ENCODE measurements around the gene ZFPM1. TPM values are rescaled to one million over a fixed set of nuclear protein-coding genes. Genes with fewer than 3 reads are reported as not detected.

Gene ZFPM1
- total RNA-seq, 3 donors from 2014 or later (not counting 1 experiment from before 2014, with no cell fraction given), result 56.3 to 71.0 (median 64.6) TPM

DNA sequence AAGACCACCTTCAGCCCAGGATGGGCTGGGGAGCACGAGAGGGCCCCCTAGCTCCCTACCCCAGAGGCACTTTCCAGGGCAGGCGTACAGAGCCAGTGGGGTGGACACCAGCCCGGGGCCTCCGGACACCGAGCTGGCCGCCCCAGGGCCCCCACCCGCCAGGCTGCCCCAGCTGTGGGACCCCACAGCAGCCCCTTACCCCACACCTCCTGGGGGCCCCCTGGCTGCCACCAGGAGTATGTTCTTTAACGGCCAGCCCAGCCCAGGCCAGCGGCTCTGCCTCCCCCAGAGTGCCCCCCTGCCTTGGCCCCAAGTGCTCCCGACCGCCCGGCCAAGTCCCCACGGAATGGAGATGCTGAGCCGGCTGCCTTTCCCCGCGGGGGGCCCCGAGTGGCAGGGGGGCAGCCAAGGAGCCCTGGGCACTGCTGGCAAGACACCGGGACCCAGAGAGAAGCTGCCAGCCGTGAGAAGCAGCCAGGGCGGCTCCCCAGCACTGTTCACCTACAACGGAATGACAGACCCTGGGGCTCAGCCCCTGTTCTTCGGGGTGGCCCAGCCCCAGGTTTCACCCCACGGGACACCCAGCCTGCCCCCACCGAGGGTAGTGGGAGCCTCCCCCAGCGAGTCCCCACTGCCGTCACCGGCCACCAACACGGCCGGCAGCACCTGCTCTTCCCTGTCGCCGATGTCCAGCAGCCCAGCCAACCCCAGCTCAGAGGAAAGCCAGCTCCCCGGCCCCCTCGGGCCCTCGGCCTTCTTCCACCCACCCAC lies 24.3 kb upstream of the ZFPM1 start:
- no peak for DNase-seq
- H3K36me3 ChIP-seq (ENCODE audit: control insufficient read depth, insufficient read depth, low read length), result no peaks in the 10 kb centered on the region
- intact Hi-C loops (cut with micrococcal nuclease), result no loop called here
- Mint-ChIP-seq H3K9me3 (no peaks in the 10 kb centered on the region), H3K4me3 (peak overlapping the region; percentile 47), H3K27ac (no peak overlapping the region), H3K27me3 (ENCODE audit: low read depth in 2 of 2) (no peaks in the 10 kb centered on the region), H3K4me1 (peaks cover 0 to 26% of the 10 kb centered on the region in 2 donors), H3K36me3 (no peaks in the 10 kb centered on the region)
- H3K4me1 ChIP-seq (ENCODE audit: control insufficient read depth, insufficient read depth, low read length), result peaks cover 30% of the 10 kb centered on the region
- TF ChIP-seq, protein P1, sequence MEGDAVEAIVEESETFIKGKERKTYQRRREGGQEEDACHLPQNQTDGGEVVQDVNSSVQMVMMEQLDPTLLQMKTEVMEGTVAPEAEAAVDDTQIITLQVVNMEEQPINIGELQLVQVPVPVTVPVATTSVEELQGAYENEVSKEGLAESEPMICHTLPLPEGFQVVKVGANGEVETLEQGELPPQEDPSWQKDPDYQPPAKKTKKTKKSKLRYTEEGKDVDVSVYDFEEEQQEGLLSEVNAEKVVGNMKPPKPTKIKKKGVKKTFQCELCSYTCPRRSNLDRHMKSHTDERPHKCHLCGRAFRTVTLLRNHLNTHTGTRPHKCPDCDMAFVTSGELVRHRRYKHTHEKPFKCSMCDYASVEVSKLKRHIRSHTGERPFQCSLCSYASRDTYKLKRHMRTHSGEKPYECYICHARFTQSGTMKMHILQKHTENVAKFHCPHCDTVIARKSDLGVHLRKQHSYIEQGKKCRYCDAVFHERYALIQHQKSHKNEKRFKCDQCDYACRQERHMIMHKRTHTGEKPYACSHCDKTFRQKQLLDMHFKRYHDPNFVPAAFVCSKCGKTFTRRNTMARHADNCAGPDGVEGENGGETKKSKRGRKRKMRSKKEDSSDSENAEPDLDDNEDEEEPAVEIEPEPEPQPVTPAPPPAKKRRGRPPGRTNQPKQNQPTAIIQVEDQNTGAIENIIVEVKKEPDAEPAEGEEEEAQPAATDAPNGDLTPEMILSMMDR (IDR thresholded peaks at IDR 0.05), result no peak
- 93% methylated on average over 34 of the region's 34 CpGs for WGBS (ENCODE audit: insufficient coverage)
- no peak for ATAC-seq
- no peak overlapping the region for H3K4me3 ChIP-seq (ENCODE audit: low read length)
- no peaks in the 10 kb centered on the region for H3K9me3 ChIP-seq (ENCODE audit: control insufficient read depth, insufficient read depth, low read length)
- no peaks in the 10 kb centered on the region for H3K27me3 ChIP-seq (ENCODE audit: control insufficient read depth, insufficient read depth, low read length)
- H3K27ac ChIP-seq (ENCODE audit: low read length), result no peak overlapping the region

DNA sequence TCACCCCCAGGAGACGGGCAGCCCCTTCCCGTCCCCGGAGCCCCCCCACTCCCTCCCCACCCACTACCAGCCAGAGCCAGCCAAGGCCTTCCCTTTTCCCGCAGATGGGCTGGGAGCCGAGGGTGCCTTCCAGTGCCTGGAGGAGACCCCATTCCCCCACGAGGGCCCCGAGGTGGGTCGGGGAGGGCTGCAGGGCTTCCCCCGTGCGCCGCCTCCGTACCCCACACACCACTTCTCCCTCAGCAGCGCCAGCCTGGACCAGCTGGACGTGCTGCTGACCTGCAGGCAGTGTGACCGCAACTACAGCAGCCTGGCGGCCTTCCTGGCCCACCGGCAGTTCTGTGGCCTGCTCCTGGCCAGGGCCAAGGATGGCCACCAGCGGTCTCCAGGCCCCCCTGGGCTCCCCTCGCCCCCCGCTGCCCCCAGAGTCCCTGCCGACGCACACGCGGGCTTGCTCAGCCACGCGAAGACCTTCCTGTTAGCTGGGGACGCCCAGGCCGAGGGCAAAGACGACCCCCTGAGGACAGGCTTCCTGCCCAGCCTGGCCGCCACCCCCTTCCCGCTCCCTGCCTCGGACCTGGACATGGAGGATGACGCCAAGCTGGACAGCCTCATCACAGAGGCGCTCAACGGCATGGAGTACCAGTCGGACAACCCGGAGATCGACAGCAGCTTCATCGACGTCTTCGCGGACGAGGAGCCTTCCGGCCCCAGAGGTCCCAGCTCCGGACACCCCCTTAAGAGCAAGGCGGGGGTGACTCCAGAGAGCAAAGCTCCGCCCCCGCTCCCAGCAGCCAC lies 23.5 kb upstream of the ZFPM1 start:
- Mint-ChIP-seq H3K4me1 (peaks cover 0 to 21% of the 10 kb centered on the region in 2 donors), H3K27ac (peak overlapping the region; percentile 41 to 80), H3K36me3 (no peaks in the 10 kb centered on the region), H3K4me3 (peak overlapping the region; percentile 84), H3K27me3 (ENCODE audit: low read depth in 2 of 2) (no peaks in the 10 kb centered on the region), H3K9me3 (no peaks in the 10 kb centered on the region)
- Histone ChIP-seq H3K36me3 (ENCODE audit: control insufficient read depth, insufficient read depth, low read length) (no peaks in the 10 kb centered on the region), H3K4me3 (ENCODE audit: low read length) (peak overlapping the region; percentile 63), H3K27me3 (ENCODE audit: control insufficient read depth, insufficient read depth, low read length) (no peaks in the 10 kb centered on the region), H3K4me1 (ENCODE audit: control insufficient read depth, insufficient read depth, low read length) (peaks cover 30% of the 10 kb centered on the region), H3K27ac (ENCODE audit: low read length) (no peak overlapping the region), H3K9me3 (ENCODE audit: control insufficient read depth, insufficient read depth, low read length) (no peaks in the 10 kb centered on the region)
- DNase-seq, result no peak
- ATAC-seq, result no peak
- TF ChIP-seq, protein P1 (IDR thresholded peaks at IDR 0.05), result no peak
- intact Hi-C loops (cut with micrococcal nuclease), result no loop called here
- WGBS (ENCODE audit: insufficient coverage), result 82% methylated on average over 48 of the region's 48 CpGs

DNA sequence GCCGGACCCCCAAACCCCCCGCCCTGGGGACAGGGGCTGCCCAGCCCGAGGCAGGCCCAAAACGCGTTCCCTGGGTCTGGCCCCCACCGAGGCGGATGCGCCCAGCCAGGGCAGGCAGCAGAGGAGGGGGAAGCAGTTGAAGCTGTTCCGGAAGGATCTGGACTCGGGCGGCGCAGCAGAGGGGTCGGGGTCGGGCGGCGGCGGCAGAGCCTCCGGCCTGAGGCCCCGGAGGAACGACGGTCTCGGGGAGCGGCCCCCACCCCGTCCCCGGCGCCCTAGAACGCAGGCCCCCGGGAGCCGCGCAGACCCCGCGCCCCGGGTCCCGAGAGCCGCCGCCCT lies 22.9 kb upstream of the ZFPM1 start:
- H3K4me3 ChIP-seq (ENCODE audit: low read length), result peak overlapping the region; percentile 63
- no peak overlapping the region for H3K27ac ChIP-seq (ENCODE audit: low read length)
- TF ChIP-seq, protein P1 (IDR thresholded peaks at IDR 0.05), result no peak
- H3K27me3 ChIP-seq (ENCODE audit: control insufficient read depth, insufficient read depth, low read length), result no peaks in the 10 kb centered on the region
- DNase-seq (peak in 1 of 2 donors; percentile 30), ATAC-seq (peak; percentile 18 to 46 (median 42))
- Mint-ChIP-seq H3K4me3 (peak overlapping the region; percentile 84), H3K4me1 (peaks cover 0 to 20% of the 10 kb centered on the region in 2 donors), H3K27ac (peak overlapping the region; percentile 61 to 80), H3K27me3 (ENCODE audit: low read depth in 2 of 2) (no peaks in the 10 kb centered on the region), H3K9me3 (no peaks in the 10 kb centered on the region), H3K36me3 (no peaks in the 10 kb centered on the region)
- H3K9me3 ChIP-seq (ENCODE audit: control insufficient read depth, insufficient read depth, low read length), result no peaks in the 10 kb centered on the region
- intact Hi-C loops (cut with micrococcal nuclease), result no loop called here
- 2% methylated on average over 36 of the region's 36 CpGs for WGBS (ENCODE audit: insufficient coverage)
- H3K4me1 ChIP-seq (ENCODE audit: control insufficient read depth, insufficient read depth, low read length), result peaks cover 30% of the 10 kb centered on the region
- no peaks in the 10 kb centered on the region for H3K36me3 ChIP-seq (ENCODE audit: control insufficient read depth, insufficient read depth, low read length)

Data from natural killer cell (primary cell).